HuH-7.5 (cell line): ENCODE results near the gene RBM5.
"Not testable (repeated sequence)": the region's sequence is repeated elsewhere in the genome, so short reads cannot be mapped to it uniquely, and the experiment has no call there.

Experiments
- DNase-seq: peaks from one replicate; pipeline ENCODE4 v3.0.0; 2011; ENCODE audit warnings: low spot score

Gene RBM5

DNA sequence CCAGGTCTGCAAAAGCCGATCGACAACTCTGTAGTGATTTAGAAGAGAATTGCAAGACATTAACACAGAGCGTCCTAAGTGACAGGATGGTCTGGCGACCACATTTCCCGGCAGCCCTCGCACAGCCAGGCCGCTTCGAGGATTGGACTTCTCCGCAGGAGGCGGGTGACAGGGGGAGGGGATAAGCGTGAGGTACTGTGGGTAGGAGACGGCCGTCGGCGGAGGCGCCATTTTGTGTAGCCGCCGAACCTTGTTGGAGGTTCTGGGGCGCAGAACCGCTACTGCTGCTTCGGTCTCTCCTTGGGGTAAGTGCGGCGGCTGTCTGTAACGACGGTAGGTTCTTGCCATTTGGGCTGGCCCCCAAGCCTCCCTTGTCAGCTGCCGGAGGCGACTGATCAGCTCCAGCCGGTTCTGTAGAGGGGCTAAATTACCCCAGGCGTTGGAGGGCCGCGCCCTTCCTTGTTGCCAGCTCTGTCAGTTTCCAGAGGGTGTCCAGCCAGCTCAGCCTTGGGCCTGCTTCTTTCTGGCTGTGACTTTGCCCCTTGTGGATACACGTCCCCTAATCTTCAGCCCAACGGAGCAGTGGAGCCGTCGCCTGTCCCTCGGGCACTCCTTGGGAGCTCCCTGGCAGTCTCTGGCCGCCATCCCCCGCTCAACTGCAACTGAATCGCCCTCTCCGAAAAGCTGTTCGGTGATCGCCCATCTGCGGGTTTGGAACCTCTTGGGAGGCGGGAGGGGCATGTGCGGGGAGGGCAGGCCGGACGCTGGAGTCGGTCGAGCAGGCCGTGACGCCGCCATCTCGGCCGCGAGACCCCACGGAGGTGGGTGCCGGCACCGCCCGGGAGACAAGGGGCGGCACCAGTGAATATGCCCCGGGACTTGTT, at the start of gene RBM5:
Gene RBM5, plus strand, starts transcription at position 195 of the 884 bp plus-strand sequence. CDS start 1,516 bp downstream, outside the sequence.
- DNase-seq: peak; percentile 98

- DNase-seq: no peak
These were observed 43.7 kb upstream of the RBM5 start for GRCh38 chr3:50044976-50045375.

DNA sequence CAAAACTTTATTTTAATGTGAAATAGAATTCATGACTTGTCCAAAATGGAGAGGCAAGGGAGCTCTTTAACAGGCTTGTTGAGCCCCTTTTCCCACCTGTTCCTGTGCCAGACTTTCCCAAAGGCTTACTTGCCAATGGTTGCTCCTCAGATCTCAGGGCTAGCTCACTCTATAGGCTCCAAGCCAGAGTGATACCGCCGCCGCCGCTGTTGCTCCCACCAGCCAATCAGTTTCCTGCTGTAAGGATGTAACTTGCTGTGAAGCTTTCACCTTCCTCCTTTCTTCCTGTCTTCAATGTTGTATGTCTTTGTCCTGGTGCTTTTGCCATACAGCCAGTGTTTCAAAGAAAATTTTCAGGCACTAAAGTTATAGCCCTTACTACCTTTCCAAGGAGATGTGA, 41.3 kb upstream of the RBM5 start:
- no peak for DNase-seq

GRCh38 chr3:50050361-50050760, 38.4 kb upstream of the RBM5 start:
- no peak for DNase-seq

DNA sequence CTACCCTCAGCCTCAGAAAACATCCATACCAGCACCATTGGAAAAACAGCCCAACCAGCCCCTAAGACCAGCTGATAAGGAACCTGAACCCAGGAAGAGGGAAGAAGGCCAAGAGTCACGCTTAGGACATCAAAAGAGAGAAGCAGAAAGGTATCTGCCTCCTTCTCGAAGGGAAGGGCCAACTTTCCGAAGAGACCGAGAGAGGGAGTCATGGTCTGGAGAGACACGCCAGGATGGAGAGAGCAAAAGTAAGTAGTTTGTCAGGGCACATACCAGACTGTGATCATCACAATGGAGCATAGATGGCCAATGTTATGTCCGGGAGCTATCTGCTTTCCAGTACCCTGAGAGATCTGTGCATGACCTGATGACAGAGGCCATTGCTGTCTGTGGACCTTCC, 31.0 kb upstream of the RBM5 start:
- DNase-seq: no peak

DNA sequence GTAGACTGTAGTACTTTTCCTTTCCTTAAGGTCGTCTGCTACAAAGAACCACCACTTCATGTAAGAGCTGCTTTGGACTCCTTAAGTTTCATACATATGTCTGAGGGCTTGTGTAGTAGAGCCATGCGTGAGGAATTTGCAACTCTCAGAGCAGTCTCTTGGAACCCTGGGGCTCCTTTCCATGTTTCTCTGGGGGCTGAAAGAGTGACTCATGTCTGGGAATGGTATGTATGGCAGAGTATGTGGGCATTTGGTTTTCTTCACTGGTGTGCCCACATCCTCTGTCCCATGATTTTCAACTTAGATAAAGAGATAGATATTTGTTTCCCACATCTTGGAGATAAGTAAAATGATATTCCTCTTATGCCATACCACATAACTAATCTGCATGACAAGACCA, 20.6 kb upstream of the RBM5 start:
- DNase-seq: no peak

GRCh38 chr3:50078091-50078490, 10.6 kb upstream of the RBM5 start:
- no peak for DNase-seq

- no peak for DNase-seq
These were observed 10.1 kb upstream of the RBM5 start for GRCh38 chr3:50078622-50079021.

GRCh38 chr3:50084951-50085350, 3.8 kb upstream of the RBM5 start:
- DNase-seq: not testable (repeated sequence)

DNA sequence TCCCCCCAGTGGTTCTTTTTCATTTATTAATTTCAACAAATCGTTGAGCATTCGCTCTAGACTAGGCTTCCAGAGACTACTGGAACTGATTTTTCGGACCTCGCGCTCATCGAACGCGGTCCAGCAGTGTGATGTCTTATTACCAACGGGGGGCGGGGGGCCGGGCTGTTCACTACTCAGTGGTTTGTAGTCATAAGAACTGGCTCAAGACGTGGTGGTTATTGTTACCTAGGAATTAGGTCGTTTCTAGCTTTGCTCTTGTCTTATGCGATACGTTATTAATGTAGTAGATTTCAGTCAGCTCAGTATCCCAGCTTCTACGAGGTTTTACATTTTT, 858 bp downstream of the RBM5 start:
- DNase-seq: peak; percentile 35

GRCh38 chr3:50090984-50091383, 2.3 kb downstream of the RBM5 start:
- DNase-seq: no peak

DNA sequence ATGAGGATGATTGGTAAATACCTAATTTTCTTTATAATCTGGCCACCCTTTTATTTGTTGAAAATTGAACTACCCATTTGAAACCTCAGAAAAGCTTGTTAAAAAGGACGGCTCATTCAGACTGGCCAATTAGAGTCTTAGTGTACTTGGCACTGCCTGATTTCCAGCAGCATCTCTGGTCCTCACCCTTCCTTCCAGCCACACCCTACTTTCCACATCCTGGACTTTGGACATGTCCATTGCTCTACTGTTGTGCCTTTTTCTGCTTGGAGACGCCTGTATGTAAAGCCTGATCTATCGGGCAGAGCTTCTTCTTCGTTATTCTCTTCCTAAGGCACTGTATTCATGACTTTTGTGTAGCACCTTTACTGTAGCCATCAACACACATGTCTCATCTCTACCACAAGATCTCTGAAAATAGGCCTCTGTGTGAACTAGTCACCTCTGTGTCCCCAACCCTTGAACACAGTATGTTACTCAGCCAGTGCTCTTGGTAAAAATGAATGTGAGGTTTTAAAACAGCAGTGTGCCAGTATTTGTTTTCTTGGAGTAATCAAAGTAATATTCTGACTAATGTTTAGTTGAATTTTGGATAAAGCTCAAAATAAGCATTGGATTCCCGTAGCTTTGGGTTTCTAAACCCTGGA, 6.8 kb downstream of the RBM5 start:
- no peak for DNase-seq

- DNase-seq: no peak
These were observed 11.7 kb downstream of the RBM5 start for GRCh38 chr3:50100386-50100785.

- DNase-seq: no peak
These were observed 12.5 kb downstream of the RBM5 start for GRCh38 chr3:50100956-50101845.

- no peak for DNase-seq
These were observed 13.8 kb downstream of the RBM5 start for GRCh38 chr3:50102558-50102957.

- DNase-seq: no peak
These were observed 23.0 kb downstream of the RBM5 start for GRCh38 chr3:50111757-50112156.

- no peak for DNase-seq
These were observed 23.7 kb downstream of the RBM5 start for GRCh38 chr3:50112462-50112861.

DNA sequence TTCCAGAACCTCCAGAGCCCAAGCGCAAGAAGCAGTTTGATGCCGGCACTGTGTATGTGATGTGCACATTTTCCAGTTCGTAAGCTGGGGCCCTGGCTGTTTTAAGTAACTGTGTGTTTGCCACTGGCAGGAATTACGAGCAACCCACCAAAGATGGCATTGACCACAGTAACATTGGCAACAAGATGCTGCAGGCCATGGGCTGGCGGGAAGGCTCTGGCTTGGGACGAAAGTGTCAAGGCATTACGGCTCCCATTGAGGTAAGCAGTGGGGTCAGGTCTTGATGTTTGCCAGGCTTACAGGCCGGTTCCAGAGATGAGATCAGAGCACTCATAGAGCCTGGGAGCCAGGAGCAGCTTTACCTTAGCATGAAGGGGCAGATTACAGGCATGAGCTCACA, 28.4 kb downstream of the RBM5 start:
- no peak for DNase-seq

DNA sequence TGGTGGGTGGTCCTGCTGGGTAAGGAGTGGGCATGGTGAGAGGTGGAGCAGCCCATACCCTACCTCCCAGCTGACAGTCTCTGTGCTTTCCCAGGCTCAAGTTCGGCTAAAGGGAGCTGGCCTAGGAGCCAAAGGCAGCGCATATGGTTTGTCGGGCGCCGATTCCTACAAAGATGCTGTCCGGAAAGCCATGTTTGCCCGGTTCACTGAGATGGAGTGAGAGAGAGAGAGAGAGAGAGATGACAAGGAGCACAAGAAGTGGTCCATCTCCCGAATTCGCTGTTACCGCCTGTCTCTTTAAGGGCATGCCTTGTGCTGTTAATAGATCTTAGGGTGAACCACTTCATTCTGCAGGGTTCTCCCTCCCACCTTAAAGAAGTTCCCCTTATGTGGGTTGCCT, 29.5 kb downstream of the RBM5 start:
- DNase-seq: no peak

- no peak for DNase-seq
These were observed 31.1 kb downstream of the RBM5 start for GRCh38 chr3:50119786-50120185.

GRCh38 chr3:50120364-50121071, 31.8 kb downstream of the RBM5 start:
- no peak for DNase-seq
